SJCRH30 (cell line): ENCODE data around the gene PRRT3. TPM values are rescaled to one million over a fixed set of nuclear protein-coding genes. Genes with fewer than 3 reads are reported as not detected.

ENCODE experiments used
- DNase-seq, 2 experiments: peaks; one replicate each; pipeline ENCODE4 v3.0.0-alpha.2; 2015 to 2020
- H3K27ac ChIP-seq: fragments of 250-450 bp; sonication (Bioruptor Pico); 2 replicates; pipeline ENCODE4 v1.5.1; 2020; ENCODE audit warnings: mild to moderate bottlenecking, moderate library complexity
- H3K27me3 ChIP-seq: fragments of 250-450 bp; sonication (Bioruptor Pico); 2 replicates; pipeline ENCODE4 v1.5.1; 2020; ENCODE audit warnings: mild to moderate bottlenecking, moderate library complexity
- H3K36me3 ChIP-seq: fragments of 250-450 bp; sonication (Bioruptor Pico); 2 replicates; pipeline ENCODE4 v1.5.1; 2020; ENCODE audit warnings: mild to moderate bottlenecking, moderate library complexity
- H3K4me1 ChIP-seq: fragments of 250-450 bp; sonication (Bioruptor Pico); 2 replicates; pipeline ENCODE4 v1.5.1; 2020; ENCODE audit warnings: mild to moderate bottlenecking, moderate library complexity
- H3K4me3 ChIP-seq: fragments of 250-450 bp; sonication (Bioruptor Pico); 2 replicates; pipeline ENCODE4 v1.5.1; 2020; ENCODE audit warnings: mild to moderate bottlenecking, moderate library complexity
- H3K9me3 ChIP-seq: fragments of 250-450 bp; sonication (Bioruptor Pico); replicated peaks from 2 replicates; pipeline ENCODE4 v1.5.1; 2020; ENCODE audit warnings: mild to moderate bottlenecking, moderate library complexity
- total RNA-seq: library from RNA; depleted of rRNA; stranded (reverse); fragments of >200 nt; shearing (Covaris generic); gene quantifications from 2 replicates; pipeline ENCODE4 v1.2.3, GENCODE V29; 2014

The PRRT3 gene
- total RNA-seq, 1 experiment from 2014 or later = 2.1 TPM

GRCh38 chr3:9916734-9917680 is 35.2 kb downstream of the PRRT3 start, which contains the start of gene IL17RC:
Gene IL17RC, plus strand, starts transcription at chr3:9917098. Its CDS starts 218 bp downstream, at chr3:9917316.
- Histone ChIP-seq H3K4me1 (no peaks in the 10 kb centered on the region), H3K27ac (peak within 1 kb of the TSS; percentile 3; the same call in 1 of the 2 replicates), H3K36me3 (no peaks in the 10 kb centered on the region), H3K27me3 (no peaks in the 10 kb centered on the region), H3K4me3 (peak within 1 kb of the TSS; percentile 64), H3K9me3 (no peaks in the 10 kb centered on the region)
- peak; percentile 86 to 87 for DNase-seq

GRCh38 chr3:9916346-9916733 is 35.9 kb downstream of the PRRT3 start:
- peak overlapping the region; percentile 64 for H3K4me3 ChIP-seq
- no peaks in the 10 kb centered on the region for H3K9me3 ChIP-seq
- H3K4me1 ChIP-seq = no peaks in the 10 kb centered on the region
- H3K27me3 ChIP-seq = no peaks in the 10 kb centered on the region
- H3K27ac ChIP-seq = peak overlapping the region; percentile 1; the same call in 1 of the 2 replicates
- peak; percentile 25 to 49 for DNase-seq
- no peaks in the 10 kb centered on the region for H3K36me3 ChIP-seq

- Histone ChIP-seq H3K4me3 (peak overlapping the region; percentile 64), H3K27ac (peak overlapping the region; percentile 3; the same call in 1 of the 2 replicates), H3K27me3 (no peaks in the 10 kb centered on the region), H3K36me3 (no peaks in the 10 kb centered on the region), H3K9me3 (no peaks in the 10 kb centered on the region), H3K4me1 (no peaks in the 10 kb centered on the region)
- peak; percentile 62 to 69 for DNase-seq
Observed at GRCh38 chr3:9915254-9916141, 36.7 kb downstream of the PRRT3 start.

GRCh38 chr3:9914559-9915253 is 37.5 kb downstream of the PRRT3 start:
- peak; percentile 42 to 58 for DNase-seq
- no peaks in the 10 kb centered on the region for H3K4me1 ChIP-seq
- H3K9me3 ChIP-seq = no peaks in the 10 kb centered on the region
- no peaks in the 10 kb centered on the region for H3K27me3 ChIP-seq
- H3K27ac ChIP-seq = no peak overlapping the region
- peak overlapping the region; percentile 64 for H3K4me3 ChIP-seq
- no peaks in the 10 kb centered on the region for H3K36me3 ChIP-seq

GRCh38 chr3:9914011-9914410 is 38.2 kb downstream of the PRRT3 start:
- Histone ChIP-seq H3K4me1 (no peaks in the 10 kb centered on the region), H3K27me3 (no peaks in the 10 kb centered on the region), H3K27ac (no peak overlapping the region), H3K9me3 (no peaks in the 10 kb centered on the region), H3K4me3 (no peak overlapping the region), H3K36me3 (no peaks in the 10 kb centered on the region)
- no peak for DNase-seq

- H3K4me3 ChIP-seq = no peak overlapping the region
- no peaks in the 10 kb centered on the region for H3K36me3 ChIP-seq
- no peak for DNase-seq
- no peaks in the 10 kb centered on the region for H3K27me3 ChIP-seq
- H3K27ac ChIP-seq = no peak overlapping the region
- H3K9me3 ChIP-seq = no peaks in the 10 kb centered on the region
- no peaks in the 10 kb centered on the region for H3K4me1 ChIP-seq
Observed at GRCh38 chr3:9913601-9914000, 38.6 kb downstream of the PRRT3 start.

- no peak overlapping the region for H3K27ac ChIP-seq
Observed at GRCh38 chr3:9912294-9912935, 39.8 kb downstream of the PRRT3 start.

GRCh38 chr3:9911863-9912262 is 40.3 kb downstream of the PRRT3 start:
- no peak for DNase-seq

More at GRCh38 chr3:9912294-9912935, 39.8 kb downstream of the PRRT3 start:
- H3K4me1 ChIP-seq = no peaks in the 10 kb centered on the region
- DNase-seq = no peak
- H3K36me3 ChIP-seq = no peaks in the 10 kb centered on the region
- H3K9me3 ChIP-seq = no peaks in the 10 kb centered on the region
- H3K4me3 ChIP-seq = no peak overlapping the region
- H3K27me3 ChIP-seq = no peaks in the 10 kb centered on the region

GRCh38 chr3:9909221-9910013 is 42.8 kb downstream of the PRRT3 start:
- Histone ChIP-seq H3K4me3 (no peak overlapping the region), H3K9me3 (no peaks in the 10 kb centered on the region), H3K4me1 (no peaks in the 10 kb centered on the region), H3K27me3 (no peaks in the 10 kb centered on the region), H3K27ac (no peak overlapping the region), H3K36me3 (no peaks in the 10 kb centered on the region)
- no peak for DNase-seq

More at GRCh38 chr3:9911863-9912262, 40.3 kb downstream of the PRRT3 start:
- Histone ChIP-seq H3K4me1 (no peaks in the 10 kb centered on the region), H3K27me3 (no peaks in the 10 kb centered on the region), H3K9me3 (no peaks in the 10 kb centered on the region), H3K36me3 (no peaks in the 10 kb centered on the region), H3K27ac (no peak overlapping the region), H3K4me3 (no peak overlapping the region)

GRCh38 chr3:9908286-9908685 is 43.9 kb downstream of the PRRT3 start:
- Histone ChIP-seq H3K36me3 (no peaks in the 10 kb centered on the region), H3K9me3 (no peaks in the 10 kb centered on the region), H3K27me3 (0 out of 2 replicates have a peak, but pooled peaks cover 7% of the 10 kb centered on the region), H3K4me3 (no peak overlapping the region), H3K27ac (no peak overlapping the region), H3K4me1 (no peaks in the 10 kb centered on the region)
- DNase-seq = no peak

GRCh38 chr3:9906480-9906879 is 45.7 kb downstream of the PRRT3 start:
- Histone ChIP-seq H3K27me3 (0 out of 2 replicates have a peak, but pooled peaks cover 7% of the 10 kb centered on the region), H3K9me3 (no peaks in the 10 kb centered on the region), H3K4me3 (no peak overlapping the region), H3K27ac (no peak overlapping the region), H3K4me1 (peaks cover 6% of the 10 kb centered on the region; the same call in 1 of the 2 replicates), H3K36me3 (no peaks in the 10 kb centered on the region)
- DNase-seq = no peak

GRCh38 chr3:9903904-9904303 is 48.3 kb downstream of the PRRT3 start:
- H3K4me3 ChIP-seq = no peak overlapping the region
- no peaks in the 10 kb centered on the region for H3K36me3 ChIP-seq
- no peak for DNase-seq
- H3K27ac ChIP-seq = no peak overlapping the region
- 0 out of 2 replicates have a peak, but pooled peaks cover 7% of the 10 kb centered on the region for H3K27me3 ChIP-seq
- H3K4me1 ChIP-seq = peaks cover 6% of the 10 kb centered on the region; the same call in 1 of the 2 replicates
- H3K9me3 ChIP-seq = no peaks in the 10 kb centered on the region

GRCh38 chr3:9903238-9903624 is 49.0 kb downstream of the PRRT3 start:
- DNase-seq = no peak
- Histone ChIP-seq H3K4me1 (peaks cover 6% of the 10 kb centered on the region; the same call in 1 of the 2 replicates), H3K9me3 (no peaks in the 10 kb centered on the region), H3K27me3 (0 out of 2 replicates have a peak, but pooled peaks cover 7% of the 10 kb centered on the region), H3K27ac (no peak overlapping the region), H3K36me3 (no peaks in the 10 kb centered on the region), H3K4me3 (no peak overlapping the region)
